ENCODE data around the gene CIB4.

CIB4 gene

GRCh38 chr2:26642429-26642828 is 1.3 kb upstream of the CIB4 start:
- no peak for DNase-seq (ENCODE audit: low read depth)

DNA sequence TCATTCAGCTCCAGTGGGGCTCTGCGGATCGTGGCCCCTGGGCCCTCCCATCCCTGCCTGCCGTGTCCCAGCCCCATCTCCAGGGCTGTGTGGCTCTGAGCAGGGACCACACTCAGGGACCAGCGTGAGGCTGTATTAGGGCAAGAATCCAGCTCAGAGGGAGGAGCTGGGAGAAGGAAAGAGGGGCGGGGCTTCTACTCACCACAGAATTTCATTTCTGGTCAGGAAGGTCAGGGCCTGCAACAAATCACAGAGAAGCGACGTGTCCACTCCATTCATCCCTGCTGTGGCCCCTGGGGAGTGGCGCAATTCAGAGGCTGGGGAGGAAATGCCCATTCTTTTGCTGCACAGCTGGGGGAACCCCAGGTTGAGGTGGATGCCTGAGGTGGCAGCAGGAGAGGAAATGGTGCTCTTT is 828 bp downstream of the CIB4 start:
- no peak for DNase-seq (ENCODE audit: low read depth)

GRCh38 chr2:26639685-26640243 is 1.4 kb downstream of the CIB4 start:
- no peak for DNase-seq (ENCODE audit: low read depth)

- DNase-seq (ENCODE audit: low read depth), result no peak
Measured at GRCh38 chr2:26637811-26638310, 3.3 kb downstream of the CIB4 start.

DNA sequence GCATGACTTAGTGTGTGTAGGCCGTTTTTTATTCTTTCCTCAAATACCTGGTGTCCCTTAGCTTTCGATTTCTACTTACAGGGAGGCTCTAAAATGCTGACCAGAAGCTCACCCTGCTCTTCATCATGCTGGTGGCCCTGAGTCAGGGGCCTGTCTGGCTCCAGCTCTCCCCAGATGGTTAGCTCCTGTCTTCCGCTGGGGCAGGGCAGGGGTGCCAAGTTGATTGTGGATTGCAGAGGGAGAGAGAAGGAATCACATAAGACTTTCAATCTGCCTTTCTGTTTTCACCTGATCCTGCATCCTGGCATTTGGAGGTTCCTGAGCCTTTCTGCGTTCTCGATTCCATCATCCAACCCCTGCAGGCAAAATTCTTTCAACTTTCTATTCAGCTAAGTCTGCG is 4.2 kb downstream of the CIB4 start:
- DNase-seq (ENCODE audit: low read depth), result no peak

GRCh38 chr2:26635401-26635800 is 5.8 kb downstream of the CIB4 start:
- DNase-seq (ENCODE audit: low read depth), result no peak

DNA sequence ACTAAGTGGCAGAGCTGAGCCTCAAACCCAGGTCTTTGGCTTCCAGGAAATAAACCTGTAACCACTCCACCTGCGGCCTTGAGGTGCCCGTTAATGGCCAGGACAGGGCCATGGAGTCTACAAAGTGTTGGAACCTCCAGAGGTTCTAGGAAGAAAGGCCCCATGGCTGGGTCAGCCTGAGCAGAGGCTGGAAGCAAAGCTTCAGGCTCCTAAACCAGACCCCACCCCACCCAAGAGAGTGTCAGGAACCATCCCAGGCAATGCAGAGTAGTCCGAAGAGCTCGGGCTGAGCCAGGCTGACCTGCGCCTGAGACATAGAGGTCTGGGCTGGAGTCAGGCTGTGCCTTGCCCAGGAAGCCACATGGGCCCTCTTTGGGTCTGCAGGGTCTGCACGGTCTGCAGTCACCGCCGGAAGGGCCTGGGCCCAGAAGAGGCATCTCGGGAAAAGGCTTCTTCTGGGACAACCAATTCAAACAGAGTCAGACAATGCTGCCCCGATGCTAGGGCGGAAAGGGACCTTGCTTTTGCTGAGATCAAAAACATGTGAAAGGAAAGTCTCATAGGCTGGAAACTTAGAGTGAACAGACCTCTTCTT is 6.4 kb downstream of the CIB4 start:
- no peak for DNase-seq (ENCODE audit: low read depth)

GRCh38 chr2:26633993-26634595 is 7.1 kb downstream of the CIB4 start:
- DNase-seq (ENCODE audit: low read depth), result no peak

DNA sequence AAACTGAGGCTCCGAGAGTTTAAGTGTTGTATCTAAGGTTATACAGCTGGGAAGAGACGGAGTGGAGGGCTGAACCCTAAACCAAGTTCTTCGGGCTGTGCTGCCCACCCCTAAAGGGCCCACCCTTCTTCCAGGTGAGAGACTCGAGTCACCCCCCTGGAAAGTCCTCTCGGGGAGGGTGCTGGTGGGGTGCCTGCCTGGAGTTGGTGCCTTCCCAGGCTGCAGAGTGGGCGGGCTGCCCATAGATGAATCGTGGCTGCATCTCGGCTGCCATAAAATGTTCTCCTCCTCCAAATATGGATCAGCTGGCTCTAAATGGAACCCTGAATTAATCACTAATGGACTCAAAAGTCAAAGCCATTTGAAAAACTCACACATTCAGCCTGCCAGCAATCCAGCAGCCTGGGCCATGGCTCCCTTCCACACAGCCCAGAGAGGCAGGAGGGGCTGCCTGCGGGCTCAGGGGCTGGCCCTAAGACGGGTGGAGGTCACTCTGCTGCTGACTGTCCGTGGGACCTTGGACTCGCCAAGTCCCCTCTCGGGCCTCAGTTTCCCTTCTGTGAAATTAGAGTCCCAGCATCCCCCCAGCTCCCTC is 7.7 kb downstream of the CIB4 start:
- DNase-seq (ENCODE audit: low read depth), result no peak

DNA sequence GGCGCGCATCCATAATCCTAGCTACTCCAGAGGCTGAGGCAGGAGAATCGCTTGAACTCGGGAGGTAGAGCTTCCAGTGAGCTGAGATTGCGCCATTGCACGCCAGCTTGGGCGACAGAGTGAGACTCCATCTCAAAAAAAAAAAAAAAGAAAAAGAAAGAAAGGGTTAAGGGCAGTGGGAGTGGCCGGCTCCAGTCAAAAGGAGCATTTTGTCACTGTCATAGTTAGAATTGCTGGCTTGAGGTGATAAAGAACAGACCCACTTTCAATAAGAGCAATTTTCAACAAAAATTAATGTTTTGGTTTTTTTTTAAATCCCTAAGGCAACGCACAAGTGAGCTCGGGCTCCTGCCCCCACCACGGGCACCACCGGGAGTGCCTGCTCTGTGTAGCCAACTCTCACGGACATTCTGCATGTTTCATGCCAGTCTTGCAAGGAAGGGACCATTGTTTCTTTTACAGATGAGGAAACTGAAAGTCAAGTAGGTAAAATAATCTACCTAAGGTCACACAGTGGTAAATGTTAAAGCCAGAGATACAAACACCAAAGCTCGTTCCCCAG is 8.5 kb downstream of the CIB4 start:
- no peak for DNase-seq (ENCODE audit: low read depth)

DNA sequence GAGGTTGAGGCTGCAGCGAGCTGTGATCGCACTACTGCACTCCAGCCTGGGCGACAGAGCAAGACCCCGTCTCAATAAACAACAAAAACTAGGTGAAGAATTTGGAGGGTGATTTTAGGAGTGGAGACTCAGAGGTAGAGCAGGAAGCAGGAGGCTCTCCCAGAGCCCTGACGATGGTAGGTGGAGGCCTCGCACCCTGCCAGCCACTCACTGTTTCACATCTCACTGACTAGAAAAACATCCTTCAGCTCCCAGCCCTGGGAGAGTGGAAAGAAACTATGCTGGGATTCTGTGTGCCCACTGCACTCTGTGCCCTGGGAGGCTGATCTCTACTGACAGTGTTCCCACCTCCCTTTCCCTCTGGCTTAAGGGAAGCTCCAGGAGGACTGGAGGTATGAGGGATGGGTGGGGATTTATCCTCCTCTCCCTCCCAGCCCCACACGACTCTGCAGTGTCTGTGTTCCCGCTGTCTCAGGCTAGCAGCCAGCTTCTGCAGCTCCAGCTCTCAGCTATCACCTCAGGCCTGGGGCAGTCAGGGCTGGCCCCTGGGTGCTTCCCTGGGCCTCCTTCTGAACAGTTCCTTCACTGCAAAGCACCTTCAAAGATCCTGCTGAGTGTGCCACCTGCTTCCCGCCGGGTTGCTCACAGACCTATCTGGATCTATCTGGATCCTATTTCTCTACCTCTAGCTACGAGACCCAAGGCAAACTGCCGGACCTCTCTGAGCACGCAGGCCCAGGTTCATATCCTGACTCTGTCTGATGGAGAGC is 9.6 kb downstream of the CIB4 start:
- DNase-seq (ENCODE audit: low read depth), result no peak

GRCh38 chr2:26630669-26631360 is 10.4 kb downstream of the CIB4 start:
- DNase-seq (ENCODE audit: low read depth), result no peak

- DNase-seq (ENCODE audit: low read depth), result no peak
Measured at GRCh38 chr2:26630235-26630634, 10.9 kb downstream of the CIB4 start.

GRCh38 chr2:26629751-26630150 is 11.4 kb downstream of the CIB4 start:
- DNase-seq (ENCODE audit: low read depth), result no peak

GRCh38 chr2:26629346-26629630 is 11.9 kb downstream of the CIB4 start:
- no peak for DNase-seq (ENCODE audit: low read depth)

DNA sequence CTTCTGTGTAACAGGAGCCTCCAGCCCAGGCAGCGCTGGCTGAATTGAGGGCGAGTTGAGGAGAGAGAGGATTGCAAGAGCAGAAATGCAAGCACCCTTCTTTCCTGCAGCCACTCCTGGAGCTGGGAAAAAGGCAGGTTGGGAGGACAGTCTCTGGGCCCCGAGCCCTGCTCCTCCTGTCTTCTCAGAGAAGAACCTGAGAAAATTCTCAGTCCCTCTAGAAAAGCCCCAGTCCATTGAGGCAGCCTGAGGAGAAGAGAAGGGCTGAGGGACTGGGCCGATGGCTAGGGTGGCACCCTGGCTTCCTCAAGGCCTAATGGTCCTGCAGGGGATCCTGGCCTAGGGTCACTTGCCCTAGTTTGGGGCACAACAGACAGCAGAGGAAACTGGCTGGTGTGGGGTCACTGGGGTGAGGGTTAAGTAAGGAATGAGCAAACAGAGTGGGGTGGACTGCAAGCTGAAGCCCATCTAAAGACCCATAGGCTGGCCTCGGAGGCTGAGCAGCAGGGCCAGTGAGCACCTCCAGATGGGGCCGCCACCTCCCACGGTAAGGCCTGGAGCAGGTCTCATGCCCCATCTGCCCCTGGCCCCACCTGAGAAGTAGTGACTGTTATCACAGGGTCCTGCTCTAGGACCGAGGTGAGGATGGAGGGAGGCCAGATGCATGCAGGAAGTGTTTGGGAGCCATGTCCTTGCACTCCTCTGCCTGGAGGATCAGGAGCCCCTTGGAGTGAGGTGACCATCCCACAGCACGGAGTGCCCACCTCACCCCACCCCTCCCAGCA is 12.4 kb downstream of the CIB4 start:
- no peak for DNase-seq (ENCODE audit: low read depth)

DNA sequence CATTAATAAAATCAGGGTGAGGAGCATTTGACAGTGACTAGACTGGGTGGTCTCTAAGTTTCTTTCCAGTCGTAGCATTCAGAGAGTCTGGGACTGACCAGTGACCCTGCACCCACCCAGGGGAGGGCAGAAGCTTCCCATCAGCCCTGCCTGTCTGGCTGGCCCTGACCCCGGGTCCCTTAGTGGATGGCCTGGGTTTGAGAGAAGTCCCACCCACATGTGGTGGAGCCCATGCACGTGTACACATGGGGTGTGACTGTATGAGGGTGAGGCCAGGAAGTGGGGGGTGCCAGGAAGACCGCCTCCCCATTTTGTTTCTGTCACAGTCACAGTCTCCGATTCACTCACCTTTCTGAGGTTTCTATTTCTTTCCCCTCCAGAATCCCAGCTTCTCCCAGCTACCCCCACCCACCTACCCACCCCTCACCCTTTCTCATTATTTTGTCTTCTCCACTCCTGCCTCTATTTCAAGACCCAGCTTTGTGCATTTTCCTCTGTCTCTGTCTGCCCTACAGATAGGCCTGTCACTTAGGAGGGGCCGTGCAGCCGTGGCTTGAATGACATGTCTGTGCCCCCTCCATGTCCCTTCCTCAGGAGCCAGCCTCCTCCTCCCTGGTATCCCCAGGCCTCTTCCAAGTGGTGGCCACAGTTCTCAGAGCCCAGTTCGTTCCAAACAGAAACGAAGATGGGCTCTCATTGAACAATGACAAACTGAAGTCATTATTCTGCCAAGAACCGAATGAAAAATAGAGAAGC is 13.6 kb downstream of the CIB4 start:
- DNase-seq (ENCODE audit: low read depth), result no peak

- DNase-seq (ENCODE audit: low read depth), result no peak
Measured at GRCh38 chr2:26626606-26627005, 14.6 kb downstream of the CIB4 start.

- no peak for DNase-seq (ENCODE audit: low read depth)
Measured at GRCh38 chr2:26623541-26624495, 17.3 kb downstream of the CIB4 start.
